Uterus (tissue), 2 donors: ENCODE results near the gene STIM1.

Experiments used
- CTCF ChIP-seq, 4 experiments: fragments of 200-600 bp in 2 of 4; fragments of 450-650 bp in 2 of 4; sonication (generic) in 2 of 4; IDR thresholded peaks; one replicate each; pipeline ENCODE4 v1.5.1; 2016 to 2019; ENCODE audit warnings: antibody characterized with exemption in 4 of 4, mild to moderate bottlenecking in 2 of 4, moderate library complexity in 1 of 4
- POLR2A ChIP-seq, 2 donors: fragments of 450-650 bp; IDR thresholded peaks; one replicate each; pipeline ENCODE4 v1.6.1; 2016; ENCODE audit warnings: antibody characterized with exemption in 2 of 2, mild to moderate bottlenecking in 1 of 2, moderate library complexity in 1 of 2

- TF ChIP-seq POLR2A (IDR thresholded peaks at IDR 0.05) = no peak
- TF ChIP-seq CTCF (IDR thresholded peaks at IDR 0.05) = no peak
Observed at GRCh38 chr11:3946455-3947017, 91.1 kb downstream of the STIM1 start.
